ENCODE measurements around the gene PEF1.
A peak's percentile ranks its signal among the peaks of the same experiment; 100 is the strongest.
"Not testable (repeated sequence)": the region's sequence is repeated elsewhere in the genome, so short reads cannot be mapped to it uniquely, and the experiment has no call there.

Gene PEF1

DNA sequence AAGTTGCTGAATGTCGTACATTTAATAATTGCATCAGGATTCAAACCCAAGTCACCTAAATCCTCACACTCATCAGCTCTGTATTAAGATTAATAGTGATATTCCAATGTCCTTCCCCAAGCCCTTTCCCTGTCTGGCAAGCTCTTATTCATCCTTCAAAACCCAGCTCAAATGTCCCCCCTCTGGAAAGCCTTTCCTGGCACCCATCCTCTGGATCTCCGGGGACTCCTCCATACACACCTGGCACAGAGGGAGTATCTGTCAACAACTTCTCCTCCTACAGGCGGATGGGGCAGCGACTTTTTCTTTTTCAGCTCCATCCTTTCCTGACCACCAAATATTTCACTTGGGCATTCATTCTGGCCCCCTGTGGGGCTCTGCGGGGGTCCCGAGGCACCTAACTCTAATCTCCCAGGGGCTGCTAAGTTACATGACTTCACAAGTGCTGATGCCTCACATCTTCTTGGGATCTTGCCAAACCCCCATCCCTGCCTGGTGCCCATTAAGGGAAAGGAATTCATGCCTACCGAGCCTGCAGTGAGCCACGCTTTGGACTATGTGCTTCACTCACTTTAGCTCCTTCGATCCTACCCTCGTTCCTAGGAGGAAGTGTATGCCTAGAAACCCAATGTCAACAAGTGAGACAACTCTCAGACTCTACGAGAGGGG lies 53.1 kb downstream of the PEF1 start:
- no peak overlapping the region for H3K4me3 ChIP-seq (ENCODE audit: low read depth, low read length)
- TF ChIP-seq, protein P1, sequence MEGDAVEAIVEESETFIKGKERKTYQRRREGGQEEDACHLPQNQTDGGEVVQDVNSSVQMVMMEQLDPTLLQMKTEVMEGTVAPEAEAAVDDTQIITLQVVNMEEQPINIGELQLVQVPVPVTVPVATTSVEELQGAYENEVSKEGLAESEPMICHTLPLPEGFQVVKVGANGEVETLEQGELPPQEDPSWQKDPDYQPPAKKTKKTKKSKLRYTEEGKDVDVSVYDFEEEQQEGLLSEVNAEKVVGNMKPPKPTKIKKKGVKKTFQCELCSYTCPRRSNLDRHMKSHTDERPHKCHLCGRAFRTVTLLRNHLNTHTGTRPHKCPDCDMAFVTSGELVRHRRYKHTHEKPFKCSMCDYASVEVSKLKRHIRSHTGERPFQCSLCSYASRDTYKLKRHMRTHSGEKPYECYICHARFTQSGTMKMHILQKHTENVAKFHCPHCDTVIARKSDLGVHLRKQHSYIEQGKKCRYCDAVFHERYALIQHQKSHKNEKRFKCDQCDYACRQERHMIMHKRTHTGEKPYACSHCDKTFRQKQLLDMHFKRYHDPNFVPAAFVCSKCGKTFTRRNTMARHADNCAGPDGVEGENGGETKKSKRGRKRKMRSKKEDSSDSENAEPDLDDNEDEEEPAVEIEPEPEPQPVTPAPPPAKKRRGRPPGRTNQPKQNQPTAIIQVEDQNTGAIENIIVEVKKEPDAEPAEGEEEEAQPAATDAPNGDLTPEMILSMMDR (IDR thresholded peaks at IDR 0.05; ENCODE audit: borderline replicate concordance, insufficient read depth, low read depth, low read length): no peak

DNA sequence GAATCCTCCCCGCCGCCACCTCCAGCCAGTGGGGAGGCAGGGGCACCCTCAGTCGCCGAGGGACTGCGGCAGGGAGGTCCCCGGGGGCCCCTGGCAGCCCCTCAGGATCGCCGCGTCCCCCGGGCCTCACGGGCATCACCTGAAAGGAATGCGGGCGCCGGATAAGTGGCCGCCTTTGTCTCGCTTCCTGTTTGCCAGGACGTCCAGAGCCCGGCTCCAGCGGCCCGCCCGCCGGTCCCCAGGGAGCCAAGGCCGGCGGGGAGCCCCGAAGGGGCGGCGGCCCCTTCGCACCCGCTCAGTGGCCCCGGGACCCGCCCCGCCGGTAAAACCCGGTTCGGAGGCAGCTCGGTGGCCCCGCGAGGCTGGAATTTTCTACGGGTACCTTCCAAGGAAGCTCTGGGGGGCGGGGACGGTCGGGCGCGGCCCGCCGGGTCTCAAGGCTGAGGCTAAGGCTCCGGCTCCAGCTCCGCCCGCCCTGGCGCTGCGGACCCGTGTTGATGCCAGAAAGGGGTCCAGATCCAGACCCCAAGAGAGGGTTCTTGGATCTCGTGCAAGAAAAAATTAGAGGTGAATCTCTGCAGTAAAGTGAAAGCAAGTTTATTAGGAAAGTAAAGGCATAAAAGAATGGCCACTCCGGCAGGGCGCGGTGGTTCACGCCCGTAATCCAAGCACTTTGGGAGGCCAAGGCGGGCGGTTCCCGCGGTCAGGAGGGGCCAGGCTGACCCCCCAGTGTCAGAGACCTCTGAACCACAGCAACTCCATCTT lies 55.7 kb downstream of the PEF1 start:
- TF ChIP-seq, protein P1 (IDR thresholded peaks at IDR 0.05; ENCODE audit: borderline replicate concordance, insufficient read depth, low read depth, low read length): no peak
- no peak overlapping the region for H3K4me3 ChIP-seq (ENCODE audit: low read depth, low read length)

DNA sequence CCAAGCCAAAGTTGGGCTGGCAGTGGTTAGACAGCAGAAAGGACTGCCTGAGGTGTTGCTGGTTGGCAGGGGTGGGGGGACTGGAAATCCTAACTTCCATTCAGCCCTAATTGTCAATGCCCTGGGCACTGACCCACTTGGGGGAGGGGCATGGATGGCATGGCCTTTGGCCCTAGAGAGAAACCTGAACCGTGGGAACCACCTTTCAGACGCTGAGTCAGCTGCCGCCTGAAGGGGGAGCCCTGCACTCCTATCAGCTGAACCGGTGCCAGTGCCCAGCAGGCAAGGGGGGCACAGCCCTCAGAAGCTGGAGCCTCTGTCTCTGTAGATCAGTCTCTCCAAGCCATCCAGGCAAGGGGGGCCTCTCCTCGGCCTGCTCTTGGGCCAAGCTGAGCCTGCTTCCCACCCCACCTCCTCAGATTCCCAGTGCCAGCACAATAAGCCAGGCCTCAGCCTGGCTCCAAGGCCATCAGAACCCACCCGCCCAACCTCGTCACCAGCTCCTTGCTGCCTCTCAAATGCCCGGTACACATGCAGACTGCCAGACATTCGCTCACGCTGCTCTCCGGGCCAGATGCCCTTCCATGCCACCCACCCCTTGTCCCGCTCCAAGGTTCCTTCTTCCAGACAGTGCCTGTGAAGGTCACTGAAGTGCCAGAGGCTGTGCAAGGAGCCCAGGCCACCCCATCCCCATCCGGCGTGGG lies 56.8 kb downstream of the PEF1 start:
- H3K4me3 ChIP-seq (ENCODE audit: low read depth, low read length): no peak overlapping the region
- TF ChIP-seq, protein P1 (IDR thresholded peaks at IDR 0.05; ENCODE audit: borderline replicate concordance, insufficient read depth, low read depth, low read length): peak; percentile 80

DNA sequence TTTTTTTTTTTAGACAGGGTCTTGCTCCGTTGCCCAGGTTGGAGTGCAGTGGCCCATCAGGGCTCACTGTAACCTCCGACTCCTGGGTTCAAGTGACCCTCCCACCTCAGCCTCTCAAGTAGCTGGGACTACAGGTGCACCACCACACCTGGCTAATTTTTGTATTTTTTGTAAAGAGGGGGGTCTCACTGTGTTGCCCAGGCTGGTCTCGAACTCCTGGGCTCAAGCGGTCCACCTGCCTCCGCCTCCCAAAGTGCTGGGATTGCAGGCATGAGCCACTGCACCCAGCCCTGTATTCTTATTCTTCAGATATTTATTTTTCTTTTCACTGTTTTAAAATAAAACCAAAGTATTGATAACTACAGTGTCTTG lies 57.4 kb downstream of the PEF1 start:
- H3K4me3 ChIP-seq (ENCODE audit: low read depth, low read length): not testable (repeated sequence)

DNA sequence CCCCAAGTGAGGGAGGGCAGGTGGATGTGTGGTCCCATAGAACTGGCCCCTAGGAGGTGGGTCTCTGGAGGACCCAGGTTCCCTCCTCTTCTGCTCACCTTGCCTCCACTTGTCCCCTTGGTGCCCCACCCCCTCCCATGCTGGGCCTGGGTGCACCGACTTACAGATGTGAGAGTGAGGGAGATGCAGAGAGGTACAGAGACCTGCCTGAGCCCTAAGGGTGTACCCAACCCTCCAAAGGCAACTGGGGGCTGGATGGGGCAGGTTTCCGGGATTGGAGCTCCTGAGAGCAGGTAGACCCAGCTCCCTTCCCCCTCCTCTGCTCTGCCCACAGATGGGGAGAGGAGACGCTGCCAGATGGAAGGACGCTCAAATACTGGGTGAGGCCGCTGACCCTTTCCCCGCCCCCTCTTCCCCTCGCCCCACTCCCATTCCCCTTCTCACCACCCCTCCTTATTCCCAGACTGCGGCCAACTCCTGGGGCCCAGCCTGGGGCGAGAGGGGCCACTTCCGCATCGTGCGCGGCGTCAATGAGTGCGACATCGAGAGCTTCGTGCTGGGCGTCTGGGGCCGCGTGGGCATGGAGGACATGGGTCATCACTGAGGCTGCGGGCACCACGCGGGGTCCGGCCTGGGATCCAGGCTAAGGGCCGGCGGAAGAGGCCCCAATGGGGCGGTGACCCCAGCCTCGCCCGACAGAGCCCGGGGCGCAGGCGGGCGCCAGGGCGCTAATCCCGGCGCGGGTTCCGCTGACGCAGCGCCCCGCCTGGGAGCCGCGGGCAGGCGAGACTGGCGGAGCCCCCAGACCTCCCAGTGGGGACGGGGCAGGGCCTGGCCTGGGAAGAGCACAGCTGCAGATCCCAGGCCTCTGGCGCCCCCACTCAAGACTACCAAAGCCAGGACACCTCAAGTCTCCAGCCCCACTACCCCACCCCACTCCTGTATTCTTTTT lies 58.0 kb downstream of the PEF1 start:
- H3K4me3 ChIP-seq (ENCODE audit: low read depth, low read length): no peak overlapping the region
- TF ChIP-seq, protein P1 (IDR thresholded peaks at IDR 0.05; ENCODE audit: borderline replicate concordance, insufficient read depth, low read depth, low read length): no peak

DNA sequence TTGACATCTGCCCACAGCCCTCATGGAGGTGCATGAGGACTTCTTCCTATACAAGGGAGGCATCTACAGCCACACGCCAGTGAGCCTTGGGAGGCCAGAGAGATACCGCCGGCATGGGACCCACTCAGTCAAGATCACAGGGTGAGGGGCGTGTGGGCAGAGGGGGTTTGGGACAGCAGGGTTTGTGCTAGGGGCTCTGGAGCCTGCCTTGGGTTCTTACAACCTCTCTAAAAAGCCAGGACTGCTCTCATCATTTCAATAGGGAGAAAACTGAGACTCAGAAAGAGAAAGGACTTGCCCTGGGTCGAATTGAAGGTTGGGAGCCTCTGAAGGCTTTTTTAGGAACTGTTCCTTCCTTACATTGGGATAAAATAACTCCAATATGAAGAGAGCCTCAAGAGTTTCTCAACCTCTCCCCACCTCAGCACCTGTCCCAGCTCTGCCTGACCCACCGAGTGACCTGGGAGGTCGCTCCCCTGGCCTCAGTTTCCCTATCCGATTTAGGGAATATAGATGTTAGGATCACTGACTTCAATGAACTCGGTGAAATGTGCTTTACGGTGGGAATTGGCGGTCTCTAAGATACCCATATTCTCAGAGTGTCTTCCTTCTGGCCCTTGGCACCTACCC lies 58.8 kb downstream of the PEF1 start:
- TF ChIP-seq, protein P1 (IDR thresholded peaks at IDR 0.05; ENCODE audit: borderline replicate concordance, insufficient read depth, low read depth, low read length): no peak
- H3K4me3 ChIP-seq (ENCODE audit: low read depth, low read length): no peak overlapping the region

Measured in GM12875 (cell line).